GM19025 (cell line): Measurements from ENCODE around the gene PRUNE1.

ENCODE experiments used
- ATAC-seq: cut with Tn5 transposase; IDR thresholded peaks from one replicate; pipeline ENCODE4 v1.9.1; 2021; ENCODE audit warnings: mild to moderate bottlenecking, low read depth, moderate library complexity; ENCODE audit not compliant: unreplicated experiment

PRUNE1 gene

DNA sequence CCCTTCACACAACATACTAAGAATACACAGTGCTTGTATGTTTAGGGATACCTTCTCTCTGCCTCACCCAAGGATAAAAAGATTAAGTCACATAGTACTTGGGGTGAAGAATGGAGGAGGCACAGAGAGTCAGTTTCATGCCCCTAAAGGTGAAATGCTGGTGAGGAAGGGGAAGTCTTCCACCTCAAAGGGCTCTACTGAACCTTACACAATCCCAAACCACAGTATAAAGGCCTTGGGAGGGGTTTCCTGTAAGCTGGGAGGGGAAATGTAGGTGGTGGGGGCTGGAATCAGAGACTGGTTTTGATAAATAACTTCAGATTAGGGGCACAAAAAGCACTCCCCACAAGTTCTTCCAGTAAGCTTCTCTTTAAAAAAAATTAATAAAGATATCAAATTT, 5.1 kb upstream of the PRUNE1 start:
- ATAC-seq, result no peak

GRCh38 chr1:151005729-151006319, 2.4 kb upstream of the PRUNE1 start:
- ATAC-seq, result no peak

- ATAC-seq, result no peak
These were observed 1.8 kb upstream of the PRUNE1 start, which contains the start of gene MINDY1 for GRCh38 chr1:151006327-151007052. TSS of gene MINDY1 (minus strand) at chr1:151006902. CDS start at chr1:151002617, 4,285 bp downstream.

GRCh38 chr1:151007853-151008243, 401 bp upstream of the PRUNE1 start:
- no peak for ATAC-seq

GRCh38 chr1:151009206-151009587, 948 bp downstream of the PRUNE1 start:
- ATAC-seq, result no peak

GRCh38 chr1:151009674-151010345, 1.6 kb downstream of the PRUNE1 start:
- no peak for ATAC-seq

DNA sequence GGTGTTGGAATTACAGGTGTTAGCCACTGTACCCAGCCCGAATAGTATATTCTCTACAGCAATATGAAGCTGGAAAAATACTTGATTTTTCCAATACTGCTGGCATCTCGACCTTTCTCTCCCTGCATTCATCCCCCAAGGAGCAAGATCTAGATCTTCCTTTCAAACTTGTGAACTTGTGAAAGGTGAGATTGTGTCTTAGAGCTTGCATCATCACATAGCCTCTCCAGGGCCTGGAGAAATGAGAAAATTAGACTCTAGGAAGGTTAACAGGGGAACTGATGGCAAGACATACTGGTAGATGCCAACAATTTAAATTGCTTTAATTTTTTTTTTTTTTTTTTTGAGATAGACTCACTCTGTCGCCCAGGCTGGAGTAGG, 2.1 kb downstream of the PRUNE1 start:
- no peak for ATAC-seq

DNA sequence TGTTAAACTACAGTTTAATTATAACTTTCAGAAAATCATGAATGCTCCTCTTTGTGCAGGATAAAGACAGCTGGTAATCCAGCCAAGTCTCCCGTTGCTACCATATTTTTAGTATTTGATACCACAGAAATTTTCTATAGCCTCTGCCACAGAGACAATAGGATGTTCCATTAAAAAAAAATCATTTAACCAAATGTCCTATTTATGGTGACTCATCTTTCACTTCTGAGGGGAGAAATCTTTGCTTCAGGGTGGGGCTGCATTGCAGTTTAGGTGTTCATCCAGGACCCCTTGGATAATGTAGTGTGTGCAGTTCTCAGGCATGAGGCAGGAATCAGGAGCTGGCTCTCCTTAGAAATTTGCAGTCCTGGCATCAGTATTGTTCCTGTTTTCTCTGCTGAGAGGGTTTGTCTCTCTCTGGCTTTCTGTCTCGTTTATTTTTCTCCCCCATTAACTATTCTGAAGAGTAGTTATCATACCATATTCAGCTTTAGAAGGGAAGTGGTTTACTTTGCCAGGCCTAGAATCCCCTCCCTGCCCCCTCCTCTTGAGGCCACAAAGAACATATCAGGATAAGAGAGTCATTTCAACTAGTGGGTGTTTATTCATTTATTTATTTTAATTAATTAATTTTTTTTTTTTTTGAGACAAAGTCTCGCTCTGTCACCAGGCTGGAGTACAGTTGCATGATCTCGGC, 3.1 kb downstream of the PRUNE1 start:
- ATAC-seq, result no peak

GRCh38 chr1:151012684-151013471, 4.6 kb downstream of the PRUNE1 start:
- ATAC-seq, result no peak

GRCh38 chr1:151013518-151013917, 5.3 kb downstream of the PRUNE1 start:
- no peak for ATAC-seq

- ATAC-seq, result no peak
These were observed 16.4 kb downstream of the PRUNE1 start for GRCh38 chr1:151024540-151025146.

GRCh38 chr1:151026460-151026859, 18.2 kb downstream of the PRUNE1 start:
- no peak for ATAC-seq

DNA sequence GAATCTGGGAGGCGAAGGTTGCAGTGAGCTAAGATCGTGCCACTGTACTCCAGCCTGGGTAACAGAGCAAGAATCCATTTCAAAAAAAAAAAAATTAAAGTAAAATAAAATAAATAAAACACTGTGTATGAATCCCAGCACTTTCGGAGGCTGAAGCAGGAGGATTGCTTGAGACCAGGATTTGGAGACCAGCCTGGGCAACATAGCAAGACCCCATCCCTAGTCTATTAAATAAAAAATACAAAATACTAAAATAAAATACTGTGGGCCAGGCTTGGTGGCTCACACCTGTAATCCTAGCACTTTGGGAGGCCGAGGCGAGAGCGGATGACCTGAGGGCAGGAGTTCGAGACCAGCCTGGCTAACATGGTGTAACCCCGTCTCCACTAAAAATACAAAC, 23.9 kb downstream of the PRUNE1 start:
- no peak for ATAC-seq

DNA sequence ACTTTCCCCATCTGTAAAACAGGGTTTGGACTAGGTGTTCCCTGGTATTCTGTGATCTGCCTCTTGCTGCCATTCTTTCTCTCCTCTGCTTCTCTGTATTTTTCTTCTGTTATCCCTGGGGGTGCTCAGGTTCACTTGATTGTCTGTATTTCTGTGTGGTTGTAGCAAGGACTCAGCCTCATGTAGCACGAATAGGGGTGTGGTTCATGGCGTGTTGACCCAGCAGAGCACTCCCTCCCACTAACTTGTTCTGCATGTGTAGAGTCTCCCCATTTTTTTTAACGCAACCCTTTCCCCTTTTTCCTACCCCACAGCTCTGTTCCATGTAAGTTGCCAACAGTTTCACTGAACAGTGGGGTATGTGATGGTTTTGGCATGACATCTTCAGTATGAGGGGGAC, 26.9 kb downstream of the PRUNE1 start:
- no peak for ATAC-seq

DNA sequence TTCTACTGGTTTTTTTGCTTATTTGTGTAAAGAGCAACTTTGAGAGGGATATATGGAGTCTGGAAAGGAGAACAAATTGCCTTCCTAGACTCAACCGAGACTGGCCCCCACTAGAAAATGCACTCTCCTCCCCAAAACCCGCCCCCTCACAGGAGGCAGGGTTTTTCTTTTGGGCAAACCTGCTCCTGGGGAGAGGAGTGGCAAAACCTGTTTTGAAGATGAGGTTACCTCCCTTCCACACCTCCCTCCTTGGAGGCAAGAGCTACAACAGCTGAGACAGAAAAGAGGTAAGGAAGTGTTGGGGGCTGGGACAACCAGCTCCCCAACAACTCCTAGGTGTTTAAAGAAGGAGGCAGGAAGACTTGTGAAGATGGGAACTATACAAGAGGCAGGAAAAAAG, 28.1 kb downstream of the PRUNE1 start, which contains the start of gene BNIPL:
Gene BNIPL (plus strand): TSS at position 231 of the 400 bp plus-strand sequence. CDS start 140 bp downstream, at position 371.
- ATAC-seq, result no peak

GRCh38 chr1:151037032-151037431, 28.8 kb downstream of the PRUNE1 start:
- ATAC-seq, result no peak

DNA sequence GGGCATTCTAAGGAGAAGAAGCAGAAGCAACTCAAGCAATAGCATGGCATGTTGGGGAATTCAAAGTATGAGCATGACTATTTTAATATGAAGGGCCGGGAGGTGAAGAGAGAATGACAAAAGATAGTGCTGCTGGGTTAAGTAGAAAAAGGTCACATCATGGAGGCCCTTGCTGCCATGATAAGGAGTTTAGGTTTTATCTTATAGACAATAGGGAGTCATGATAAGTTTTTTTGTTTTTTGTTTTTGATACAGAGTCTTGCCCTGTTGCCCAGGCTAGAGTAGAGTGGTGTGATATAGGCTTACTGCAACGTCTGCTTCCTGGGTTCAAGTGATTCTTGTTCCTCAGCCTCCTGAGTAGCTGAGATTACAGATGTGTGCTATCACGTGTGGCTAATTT, 31.3 kb downstream of the PRUNE1 start:
- ATAC-seq, result no peak

DNA sequence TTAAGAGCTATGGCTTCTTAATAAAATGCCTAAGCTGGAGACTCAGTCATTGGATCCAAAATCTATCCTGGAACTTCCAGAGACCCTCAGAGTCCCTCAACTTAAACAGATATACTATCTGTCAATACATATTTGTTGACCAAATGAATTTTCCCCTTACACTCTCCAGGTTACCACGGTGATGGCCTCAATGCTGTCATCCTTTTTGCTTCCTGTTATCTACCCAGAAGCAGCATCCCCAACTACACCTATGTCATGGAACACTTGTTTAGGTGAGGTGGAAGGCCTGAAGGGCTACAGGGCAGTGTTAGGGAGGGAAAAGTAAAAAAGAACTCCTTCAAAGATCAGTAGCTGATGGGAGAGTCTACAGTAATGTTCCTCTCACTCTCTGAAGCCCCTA, 34.9 kb downstream of the PRUNE1 start:
- ATAC-seq, result no peak

GRCh38 chr1:151047591-151047924, 39.3 kb downstream of the PRUNE1 start, which contains the start of gene C1orf56:
TSS of gene C1orf56 (plus strand) at chr1:151047751. CDS start at chr1:151047848, 97 bp downstream.
- ATAC-seq, result no peak
